ENCODE measurements around the gene NLRP3. TPM values are rescaled to one million over a fixed set of nuclear protein-coding genes. Genes with fewer than 3 reads are reported as not detected.
"Not testable (repeated sequence)": the region's sequence is repeated elsewhere in the genome, so short reads cannot be mapped to it uniquely, and the experiment has no call there.

NLRP3 gene
- total RNA-seq, 1 donor from 2014 or later = 0.66 TPM

DNA sequence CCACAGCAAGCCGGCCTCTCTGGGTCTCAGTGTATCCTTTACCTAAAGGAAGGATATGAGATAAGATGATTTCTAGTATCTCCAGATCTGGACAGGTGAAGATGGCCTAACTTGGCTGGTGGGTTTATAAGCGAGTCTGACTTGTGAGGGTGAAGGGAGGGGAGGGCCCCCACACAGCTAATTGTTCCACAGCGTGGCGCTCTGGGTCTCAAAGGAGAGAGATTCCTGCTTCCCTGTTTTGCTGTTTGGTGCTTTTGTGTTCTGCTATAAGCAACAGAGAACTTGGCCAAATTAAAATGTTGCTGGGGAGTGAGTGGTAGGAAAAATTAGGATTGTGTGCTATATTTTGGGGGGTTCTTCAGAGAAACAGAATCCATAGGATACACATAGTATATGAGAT lies 28.9 kb upstream of the NLRP3 start:
- intact Hi-C loops (cut with micrococcal nuclease) = no loop called here
- Histone ChIP-seq H3K4me1 (no peaks in the 10 kb centered on the region), H3K27me3 (ENCODE audit: low read depth) (peaks cover 5% of the 10 kb centered on the region), H3K27ac (replicated peaks) (no peak overlapping the region), H3K9me3 (replicated peaks) (no peaks in the 10 kb centered on the region), H3K4me3 (no peak overlapping the region), H3K36me3 (no peaks in the 10 kb centered on the region)
- TF ChIP-seq, protein P1, sequence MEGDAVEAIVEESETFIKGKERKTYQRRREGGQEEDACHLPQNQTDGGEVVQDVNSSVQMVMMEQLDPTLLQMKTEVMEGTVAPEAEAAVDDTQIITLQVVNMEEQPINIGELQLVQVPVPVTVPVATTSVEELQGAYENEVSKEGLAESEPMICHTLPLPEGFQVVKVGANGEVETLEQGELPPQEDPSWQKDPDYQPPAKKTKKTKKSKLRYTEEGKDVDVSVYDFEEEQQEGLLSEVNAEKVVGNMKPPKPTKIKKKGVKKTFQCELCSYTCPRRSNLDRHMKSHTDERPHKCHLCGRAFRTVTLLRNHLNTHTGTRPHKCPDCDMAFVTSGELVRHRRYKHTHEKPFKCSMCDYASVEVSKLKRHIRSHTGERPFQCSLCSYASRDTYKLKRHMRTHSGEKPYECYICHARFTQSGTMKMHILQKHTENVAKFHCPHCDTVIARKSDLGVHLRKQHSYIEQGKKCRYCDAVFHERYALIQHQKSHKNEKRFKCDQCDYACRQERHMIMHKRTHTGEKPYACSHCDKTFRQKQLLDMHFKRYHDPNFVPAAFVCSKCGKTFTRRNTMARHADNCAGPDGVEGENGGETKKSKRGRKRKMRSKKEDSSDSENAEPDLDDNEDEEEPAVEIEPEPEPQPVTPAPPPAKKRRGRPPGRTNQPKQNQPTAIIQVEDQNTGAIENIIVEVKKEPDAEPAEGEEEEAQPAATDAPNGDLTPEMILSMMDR (IDR thresholded peaks at IDR 0.05; ENCODE audit: borderline replicate concordance) = no peak
- no peak for DNase-seq

DNA sequence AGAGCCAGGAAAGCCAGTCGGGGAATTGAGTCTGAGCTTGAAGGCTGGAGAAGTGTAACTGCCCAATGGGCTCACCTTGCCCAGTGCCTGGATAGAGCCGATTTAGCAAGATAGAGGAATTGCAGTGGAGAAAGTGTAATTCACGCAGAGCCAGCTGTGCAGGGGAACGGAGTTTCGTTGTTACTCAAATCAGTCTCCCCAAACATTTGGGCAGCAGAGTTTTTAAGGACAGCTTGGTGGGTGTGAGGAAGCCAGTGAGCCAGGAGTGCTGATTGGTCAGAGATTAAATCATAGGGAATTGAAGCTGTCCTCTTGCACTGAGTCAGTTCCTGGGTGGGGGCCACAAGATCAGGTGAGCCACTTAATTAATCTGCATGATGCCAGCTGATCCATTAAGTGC lies 28.4 kb upstream of the NLRP3 start:
- Histone ChIP-seq H3K4me1 (no peaks in the 10 kb centered on the region), H3K9me3 (replicated peaks) (no peaks in the 10 kb centered on the region), H3K36me3 (no peaks in the 10 kb centered on the region), H3K27ac (replicated peaks) (no peak overlapping the region), H3K4me3 (no peak overlapping the region), H3K27me3 (ENCODE audit: low read depth) (peaks cover 5% of the 10 kb centered on the region)
- intact Hi-C loops (cut with micrococcal nuclease) = no loop called here
- DNase-seq = no peak
- TF ChIP-seq, protein P1 (IDR thresholded peaks at IDR 0.05; ENCODE audit: borderline replicate concordance) = no peak

DNA sequence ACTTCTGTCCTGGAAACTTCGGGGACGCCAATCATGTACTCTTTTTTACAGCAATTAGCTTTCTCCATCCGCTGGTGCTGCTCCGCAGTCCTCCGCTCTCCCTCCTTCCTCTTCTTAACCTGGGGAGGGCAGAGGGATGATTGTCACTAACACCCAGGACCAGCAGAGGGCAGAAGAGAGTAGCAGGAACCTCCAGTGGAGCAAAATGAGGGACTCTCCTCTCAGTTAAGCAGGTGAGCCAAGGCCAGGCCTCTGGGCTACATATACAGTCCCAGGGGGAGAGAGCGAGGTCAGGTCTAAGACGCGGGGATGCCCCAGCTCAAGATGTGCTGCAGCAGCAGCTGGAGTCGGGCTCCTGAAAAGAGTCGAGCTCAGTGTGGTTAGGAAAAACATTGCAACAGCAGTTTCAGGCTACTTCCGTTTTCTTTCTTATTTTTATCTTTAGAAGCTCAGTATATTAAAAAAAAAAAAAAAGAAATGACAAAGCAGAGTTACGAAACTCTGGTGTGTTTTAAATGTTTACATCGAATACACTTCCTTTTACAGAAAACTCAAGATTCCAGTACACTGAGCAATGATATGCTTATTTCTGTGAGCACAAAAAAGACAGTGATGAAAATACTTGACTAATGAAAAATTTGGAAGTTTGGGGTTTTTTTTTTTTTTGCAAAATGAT lies 25.7 kb upstream of the NLRP3 start:
- no peaks in the 10 kb centered on the region for H3K9me3 ChIP-seq (replicated peaks)
- H3K4me3 ChIP-seq = peak overlapping the region; percentile 27
- intact Hi-C loops (cut with micrococcal nuclease) = loop anchor here (10.0 kb wide), 1 partner anchor 95 kb away; no protein-coding TSS in a partner anchor
- TF ChIP-seq, protein P1 (IDR thresholded peaks at IDR 0.05; ENCODE audit: borderline replicate concordance) = peak; percentile 91
- peaks cover 5% of the 10 kb centered on the region for H3K27me3 ChIP-seq (ENCODE audit: low read depth)
- no peaks in the 10 kb centered on the region for H3K4me1 ChIP-seq
- H3K27ac ChIP-seq (replicated peaks) = peak overlapping the region; percentile 29
- H3K36me3 ChIP-seq = no peaks in the 10 kb centered on the region
- DNase-seq = peak; percentile 63

DNA sequence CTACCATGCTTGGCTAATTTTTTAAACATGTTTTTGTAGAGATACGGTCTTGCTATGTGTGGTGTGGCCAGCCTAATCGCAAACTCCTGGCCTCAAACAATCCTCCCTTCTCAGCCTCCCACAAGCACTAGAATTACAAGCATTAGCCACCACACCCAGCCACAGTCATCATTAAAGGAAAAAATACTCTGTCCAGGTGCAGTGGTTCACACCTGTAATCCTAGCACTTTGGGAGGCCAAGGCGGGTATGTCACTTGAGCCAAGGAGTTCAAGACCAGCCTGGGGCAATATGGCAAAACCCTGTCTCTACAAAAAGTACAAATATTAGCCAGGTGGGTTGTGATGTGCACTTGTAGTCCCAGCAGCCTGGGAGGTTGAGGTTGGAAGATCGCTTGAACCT lies 25.0 kb upstream of the NLRP3 start:
- H3K36me3 ChIP-seq = no peaks in the 10 kb centered on the region
- intact Hi-C loops (cut with micrococcal nuclease) = loop anchor here (10.0 kb wide), 1 partner anchor 94 kb away; no protein-coding TSS in a partner anchor
- no peak overlapping the region for H3K4me3 ChIP-seq
- peaks cover 5% of the 10 kb centered on the region for H3K27me3 ChIP-seq (ENCODE audit: low read depth)
- no peak for DNase-seq
- H3K27ac ChIP-seq (replicated peaks) = no peak overlapping the region
- TF ChIP-seq, protein P1 (IDR thresholded peaks at IDR 0.05; ENCODE audit: borderline replicate concordance) = no peak
- H3K9me3 ChIP-seq (replicated peaks) = no peaks in the 10 kb centered on the region
- no peaks in the 10 kb centered on the region for H3K4me1 ChIP-seq

DNA sequence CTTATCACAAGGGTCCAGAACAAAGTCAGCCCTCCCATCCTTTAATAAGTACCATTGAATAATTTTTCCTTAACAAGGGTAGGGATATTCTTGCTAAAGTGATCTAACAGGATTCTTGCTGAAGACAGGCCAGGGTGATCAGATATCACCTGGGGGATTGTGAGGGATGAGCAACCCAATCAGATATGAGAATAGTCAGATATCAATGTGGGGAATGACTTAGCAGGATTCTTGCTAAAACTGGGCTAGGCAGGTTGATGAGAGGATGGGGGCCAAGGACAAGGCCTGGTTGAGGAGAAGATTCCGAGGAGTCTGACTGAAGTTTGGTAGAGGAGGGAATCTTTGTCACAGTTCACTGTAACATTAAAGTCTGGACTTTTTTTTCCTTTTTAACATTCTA lies 23.9 kb upstream of the NLRP3 start:
- TF ChIP-seq, protein P1 (IDR thresholded peaks at IDR 0.05; ENCODE audit: borderline replicate concordance) = no peak
- intact Hi-C loops (cut with micrococcal nuclease) = loop anchor here (10.0 kb wide), 1 partner anchor 93 kb away; no protein-coding TSS in a partner anchor

DNA sequence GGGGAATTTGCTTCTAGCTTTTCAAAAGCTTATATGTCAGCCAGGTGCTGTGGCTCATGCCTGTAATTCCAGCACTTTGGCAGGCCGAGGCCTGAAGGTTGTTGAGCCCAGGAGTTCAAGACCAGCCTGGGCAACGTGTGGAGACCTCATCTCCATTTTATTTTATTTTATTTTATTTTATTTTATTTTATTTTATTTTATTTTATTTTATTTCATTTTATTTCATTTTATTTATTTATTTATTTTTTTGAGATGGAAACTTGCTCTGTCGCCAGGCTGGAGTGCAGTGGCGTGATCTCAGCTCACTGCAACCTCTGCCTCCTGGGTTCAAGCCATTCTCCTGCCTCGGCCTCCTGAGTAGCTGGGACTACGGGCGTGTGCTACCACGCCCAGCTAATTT lies 20.9 kb upstream of the NLRP3 start:
- intact Hi-C loops (cut with micrococcal nuclease) = loop anchor here (10.0 kb wide), 1 partner anchor 90 kb away; no protein-coding TSS in a partner anchor
- H3K27me3 ChIP-seq (ENCODE audit: low read depth); H3K4me3 ChIP-seq: not testable (repeated sequence)

More for the DNA sequence above, 23.9 kb upstream of the NLRP3 start:
- Histone ChIP-seq H3K36me3 (no peaks in the 10 kb centered on the region), H3K27me3 (ENCODE audit: low read depth) (peaks cover 5% of the 10 kb centered on the region), H3K9me3 (replicated peaks) (no peaks in the 10 kb centered on the region), H3K4me1 (no peaks in the 10 kb centered on the region), H3K27ac (replicated peaks) (no peak overlapping the region), H3K4me3 (no peak overlapping the region)
- no peak for DNase-seq

More for the DNA sequence above, 20.9 kb upstream of the NLRP3 start:
- H3K9me3 ChIP-seq (replicated peaks); DNase-seq; H3K36me3 ChIP-seq; H3K4me1 ChIP-seq; H3K27ac ChIP-seq (replicated peaks): not testable (repeated sequence)

All from left ventricle myocardium inferior (tissue), 1 donor.